Esophagus squamous epithelium (tissue), 4 donors: ENCODE data around the gene MPV17L2.

Source experiments
- CTCF ChIP-seq, 6 experiments: fragments of 450-650 bp in 4 of 6; fragments of 200-600 bp in 2 of 6; sonication (generic) in 2 of 6; IDR thresholded peaks; one replicate each; pipeline ENCODE4 v1.5.1; 2016 to 2019; ENCODE audit warnings: antibody characterized with exemption in 6 of 6, mild to moderate bottlenecking in 4 of 6, moderate library complexity in 4 of 6
- POLR2A ChIP-seq, 4 donors: fragments of 450-650 bp; IDR thresholded peaks; one replicate each; pipeline ENCODE4 v1.6.1; 2017; ENCODE audit warnings: antibody characterized with exemption in 4 of 4, mild to moderate bottlenecking in 4 of 4, moderate library complexity in 3 of 4

DNA sequence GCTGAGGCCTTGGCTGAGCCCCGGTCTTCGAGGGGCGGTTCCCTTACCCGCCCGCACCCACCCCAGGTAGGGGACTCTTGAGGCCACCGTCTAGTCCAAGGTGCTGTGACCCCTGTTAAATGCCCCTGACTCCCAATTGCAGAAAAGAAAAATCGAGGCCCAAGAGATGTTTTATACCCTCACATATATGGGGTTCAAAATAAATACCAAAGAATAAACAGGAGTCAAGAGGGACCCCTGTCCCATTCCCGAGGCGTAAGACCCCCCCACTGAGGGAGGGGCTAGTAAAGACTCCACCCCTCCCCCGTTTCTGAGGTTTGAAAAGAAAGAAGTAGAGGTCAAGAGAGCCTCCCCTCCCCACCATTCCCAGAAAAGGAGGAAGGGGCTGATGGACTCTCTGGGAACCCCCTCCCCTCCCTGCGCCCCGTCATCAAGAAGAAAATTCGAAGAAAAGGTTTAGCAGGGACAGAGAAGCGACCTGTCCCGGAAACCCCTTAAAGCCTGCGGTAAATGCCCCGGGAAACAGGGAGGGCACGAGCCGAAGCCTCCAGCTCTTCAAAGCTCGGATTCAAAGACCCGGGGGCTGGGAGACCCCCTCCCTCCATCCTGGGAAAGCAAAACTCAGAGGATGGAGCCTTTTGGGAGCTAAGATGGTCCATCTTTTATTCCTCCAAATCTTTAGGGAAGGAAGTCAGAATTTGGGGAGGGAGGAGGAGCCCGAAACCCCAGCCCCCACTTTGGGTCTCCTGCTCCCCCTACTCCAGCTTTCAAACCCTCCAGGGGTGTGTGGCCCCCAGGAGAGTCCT, 11.6 kb downstream of the MPV17L2 start:
- no peak for TF ChIP-seq CTCF (IDR thresholded peaks at IDR 0.05)
- TF ChIP-seq POLR2A (IDR thresholded peaks at IDR 0.05), result peak in 1 of 4 donors; percentile 10
